ENCODE results near the gene GSTM3.

GRCh38 chr1:109714661-109715372, 26.0 kb downstream of the GSTM3 start:
- TF ChIP-seq POLR2AphosphoS5 (IDR thresholded peaks at IDR 0.05) (no peak), CTCF (IDR thresholded peaks at IDR 0.05) (no peak), POLR2A (IDR thresholded peaks at IDR 0.05) (no peak)
